HG02885 (cell line): ENCODE results near the gene SKA3.
"Not testable (repeated sequence)": the region's sequence is repeated elsewhere in the genome, so short reads cannot be mapped to it uniquely, and the experiment has no call there.

Experiments
- ATAC-seq: cut with Tn5 transposase; IDR thresholded peaks from one replicate; pipeline ENCODE4 v1.9.1; 2021; ENCODE audit warnings: mild to moderate bottlenecking; ENCODE audit not compliant: unreplicated experiment, poor library complexity

SKA3 gene

GRCh38 chr13:21176215-21176981, at the start of gene SKA3, which contains the start of gene MRPL57:
SKA3 (minus strand) TSS chr13:21176552; CDS start chr13:21176477, 75 bp downstream.
MRPL57 (plus strand) TSS chr13:21176658; CDS start chr13:21176917, 259 bp downstream.
- peak; percentile 90 for ATAC-seq

- no peak for ATAC-seq
These were observed 48.7 kb upstream of the SKA3 start for GRCh38 chr13:21225082-21225481.

GRCh38 chr13:21221268-21221667, 44.9 kb upstream of the SKA3 start:
- no peak for ATAC-seq

- not testable (repeated sequence) for ATAC-seq
These were observed 43.4 kb upstream of the SKA3 start for GRCh38 chr13:21219716-21220115.

GRCh38 chr13:21219036-21219381, 42.7 kb upstream of the SKA3 start:
- peak; percentile 52 for ATAC-seq

- peak; percentile 99 for ATAC-seq
These were observed 42.1 kb upstream of the SKA3 start for GRCh38 chr13:21218351-21219035.

GRCh38 chr13:21216332-21216731, 40.0 kb upstream of the SKA3 start:
- no peak for ATAC-seq

- ATAC-seq: not testable (repeated sequence)
These were observed 39.1 kb upstream of the SKA3 start for GRCh38 chr13:21215419-21215818.

- ATAC-seq: no peak
These were observed 35.9 kb upstream of the SKA3 start for GRCh38 chr13:21212138-21212775.

- ATAC-seq: no peak
These were observed 32.4 kb upstream of the SKA3 start for GRCh38 chr13:21208652-21209154.

GRCh38 chr13:21202767-21203531, 26.6 kb upstream of the SKA3 start:
- no peak for ATAC-seq

- ATAC-seq: not testable (repeated sequence)
These were observed 25.3 kb upstream of the SKA3 start for GRCh38 chr13:21201456-21202190.

GRCh38 chr13:21198391-21198790, 22.0 kb upstream of the SKA3 start:
- ATAC-seq: not testable (repeated sequence)

- ATAC-seq: not testable (repeated sequence)
These were observed 21.4 kb upstream of the SKA3 start for GRCh38 chr13:21197606-21198225.

- ATAC-seq: not testable (repeated sequence)
These were observed 18.4 kb upstream of the SKA3 start for GRCh38 chr13:21194756-21195155.

GRCh38 chr13:21186410-21186809, 10.1 kb upstream of the SKA3 start:
- ATAC-seq: not testable (repeated sequence)

GRCh38 chr13:21181671-21182070, 5.3 kb upstream of the SKA3 start:
- ATAC-seq: no peak

- ATAC-seq: peak; percentile 32
These were observed 581 bp upstream of the SKA3 start for GRCh38 chr13:21176982-21177284.

- ATAC-seq: no peak
These were observed 617 bp downstream of the SKA3 start for GRCh38 chr13:21175656-21176214.
